Stomach (tissue), 4 donors: ENCODE measurements around the gene CBX7.

ENCODE experiments used
- EP300 ChIP-seq: sonication (generic); formaldehyde crosslinking; IDR thresholded peaks from one replicate; pipeline ENCODE4 v1.6.1; 2017; ENCODE audit warnings: antibody characterized with exemption
- TF ChIP-seq, protein P1 (sequence below), 7 experiments: fragments of 450-650 bp in 4 of 7; fragments of 200-600 bp in 3 of 7; sonication (generic) in 3 of 7; IDR thresholded peaks; one replicate each; pipeline ENCODE4 v1.5.1; 2016 to 2019; ENCODE audit warnings: antibody characterized with exemption in 7 of 7, control low read depth in 2 of 7, mild to moderate bottlenecking in 1 of 7

DNA sequence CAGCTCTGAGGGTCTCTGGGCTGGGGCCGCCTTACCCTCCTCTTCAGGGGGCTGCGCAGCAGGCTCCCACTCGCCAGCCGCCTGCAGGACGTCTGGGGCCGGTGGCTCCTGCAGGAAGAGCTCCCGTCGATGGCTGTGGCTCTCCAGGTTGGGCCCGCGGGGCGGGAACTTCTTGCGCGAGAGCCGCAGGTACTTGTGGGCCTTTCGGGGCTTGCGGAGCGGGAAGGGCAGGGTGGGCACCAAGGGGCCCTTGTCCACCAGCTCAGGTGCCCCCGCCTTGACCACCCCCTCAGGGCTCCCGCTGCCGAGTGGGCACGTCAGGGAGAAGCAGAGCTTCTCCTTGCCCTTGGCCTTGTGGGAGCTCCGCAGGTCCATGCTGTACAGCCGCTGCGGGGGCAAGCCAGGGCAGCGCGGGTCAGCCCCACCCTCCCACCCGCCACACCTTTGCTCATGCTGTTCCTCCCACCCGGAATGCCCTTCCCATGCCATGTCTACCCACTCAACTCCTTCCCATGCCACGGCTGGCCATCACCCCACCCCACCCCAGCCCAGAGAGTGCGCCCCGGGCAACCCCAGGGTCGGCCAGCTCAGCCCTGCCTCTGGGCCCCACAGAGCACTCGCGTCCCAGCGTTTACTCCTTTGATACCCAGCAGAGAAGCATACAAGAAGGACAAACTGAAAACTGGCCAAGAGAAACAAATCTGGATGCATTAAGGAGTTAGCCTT is 18.0 kb downstream of the CBX7 start:
- TF ChIP-seq, protein P1, sequence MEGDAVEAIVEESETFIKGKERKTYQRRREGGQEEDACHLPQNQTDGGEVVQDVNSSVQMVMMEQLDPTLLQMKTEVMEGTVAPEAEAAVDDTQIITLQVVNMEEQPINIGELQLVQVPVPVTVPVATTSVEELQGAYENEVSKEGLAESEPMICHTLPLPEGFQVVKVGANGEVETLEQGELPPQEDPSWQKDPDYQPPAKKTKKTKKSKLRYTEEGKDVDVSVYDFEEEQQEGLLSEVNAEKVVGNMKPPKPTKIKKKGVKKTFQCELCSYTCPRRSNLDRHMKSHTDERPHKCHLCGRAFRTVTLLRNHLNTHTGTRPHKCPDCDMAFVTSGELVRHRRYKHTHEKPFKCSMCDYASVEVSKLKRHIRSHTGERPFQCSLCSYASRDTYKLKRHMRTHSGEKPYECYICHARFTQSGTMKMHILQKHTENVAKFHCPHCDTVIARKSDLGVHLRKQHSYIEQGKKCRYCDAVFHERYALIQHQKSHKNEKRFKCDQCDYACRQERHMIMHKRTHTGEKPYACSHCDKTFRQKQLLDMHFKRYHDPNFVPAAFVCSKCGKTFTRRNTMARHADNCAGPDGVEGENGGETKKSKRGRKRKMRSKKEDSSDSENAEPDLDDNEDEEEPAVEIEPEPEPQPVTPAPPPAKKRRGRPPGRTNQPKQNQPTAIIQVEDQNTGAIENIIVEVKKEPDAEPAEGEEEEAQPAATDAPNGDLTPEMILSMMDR (IDR thresholded peaks at IDR 0.05): no peak
- no peak for TF ChIP-seq EP300
